Panc1 (cell line): ENCODE measurements around the gene USP3.

Source experiments
- POLR2AphosphoS5 ChIP-seq: IDR thresholded peaks from 2 replicates; pipeline ENCODE4 v1.6.1; 2012; ENCODE audit warnings: mild to moderate bottlenecking, low read depth, low read length, moderate library complexity
- REST ChIP-seq, 2 experiments: IDR thresholded peaks; 2 replicates each; pipeline ENCODE4 v1.6.1; 2011 to 2012; ENCODE audit warnings: low read depth in 2 of 2, control low read depth in 1 of 2, low read length in 1 of 2, mild to moderate bottlenecking in 1 of 2, moderate library complexity in 1 of 2; ENCODE audit not compliant: insufficient read depth in 1 of 2
- TCF7L2 ChIP-seq: IDR thresholded peaks from 2 replicates; pipeline ENCODE4 v1.6.1; 2011; ENCODE audit warnings: mild to moderate bottlenecking, low read depth, low read length, inconsistent platforms
- TF ChIP-seq, protein P1 (sequence below): fragments of 450-650 bp; IDR thresholded peaks from 2 replicates; pipeline ENCODE4 v1.5.1; 2017; ENCODE audit warnings: mild to moderate bottlenecking

DNA sequence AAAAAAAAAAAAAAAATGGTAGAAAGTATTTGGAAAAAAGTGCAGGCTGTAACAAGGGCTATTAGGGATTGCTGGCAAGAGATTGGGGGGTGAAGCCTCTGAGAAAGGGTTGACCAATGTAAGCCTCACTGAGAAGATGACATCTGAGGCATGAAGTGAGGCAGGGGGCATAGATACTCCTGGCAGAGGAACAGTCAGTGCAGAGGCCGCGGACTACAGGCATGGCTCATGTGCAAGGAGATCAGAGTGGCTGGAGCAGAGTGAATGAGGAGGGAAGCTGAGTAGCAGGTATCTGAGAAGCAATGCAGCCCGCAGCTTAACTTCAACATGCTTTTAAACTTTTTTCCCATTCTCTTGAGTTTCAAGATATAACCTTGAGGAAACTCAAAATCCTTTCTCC lies 98.2 kb downstream of the USP3 start:
- TF ChIP-seq, protein P1, sequence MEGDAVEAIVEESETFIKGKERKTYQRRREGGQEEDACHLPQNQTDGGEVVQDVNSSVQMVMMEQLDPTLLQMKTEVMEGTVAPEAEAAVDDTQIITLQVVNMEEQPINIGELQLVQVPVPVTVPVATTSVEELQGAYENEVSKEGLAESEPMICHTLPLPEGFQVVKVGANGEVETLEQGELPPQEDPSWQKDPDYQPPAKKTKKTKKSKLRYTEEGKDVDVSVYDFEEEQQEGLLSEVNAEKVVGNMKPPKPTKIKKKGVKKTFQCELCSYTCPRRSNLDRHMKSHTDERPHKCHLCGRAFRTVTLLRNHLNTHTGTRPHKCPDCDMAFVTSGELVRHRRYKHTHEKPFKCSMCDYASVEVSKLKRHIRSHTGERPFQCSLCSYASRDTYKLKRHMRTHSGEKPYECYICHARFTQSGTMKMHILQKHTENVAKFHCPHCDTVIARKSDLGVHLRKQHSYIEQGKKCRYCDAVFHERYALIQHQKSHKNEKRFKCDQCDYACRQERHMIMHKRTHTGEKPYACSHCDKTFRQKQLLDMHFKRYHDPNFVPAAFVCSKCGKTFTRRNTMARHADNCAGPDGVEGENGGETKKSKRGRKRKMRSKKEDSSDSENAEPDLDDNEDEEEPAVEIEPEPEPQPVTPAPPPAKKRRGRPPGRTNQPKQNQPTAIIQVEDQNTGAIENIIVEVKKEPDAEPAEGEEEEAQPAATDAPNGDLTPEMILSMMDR, result no peak
- TF ChIP-seq POLR2AphosphoS5 (no peak), TCF7L2 (no peak), REST (IDR thresholded peaks at IDR 0.05; ENCODE audit: insufficient read depth in 1 of 2, low read depth in 2 of 2, low read length in 1 of 2) (no peak)
